ENCODE measurements around the gene RPS24. TPM values are rescaled to one million over a fixed set of nuclear protein-coding genes. Genes with fewer than 3 reads are reported as not detected.
"Not testable (repeated sequence)": the region's sequence is repeated elsewhere in the genome, so short reads cannot be mapped to it uniquely, and the experiment has no call there.

RPS24 gene
- total RNA-seq, 1 donor from 2014 or later = 1,816 TPM

DNA sequence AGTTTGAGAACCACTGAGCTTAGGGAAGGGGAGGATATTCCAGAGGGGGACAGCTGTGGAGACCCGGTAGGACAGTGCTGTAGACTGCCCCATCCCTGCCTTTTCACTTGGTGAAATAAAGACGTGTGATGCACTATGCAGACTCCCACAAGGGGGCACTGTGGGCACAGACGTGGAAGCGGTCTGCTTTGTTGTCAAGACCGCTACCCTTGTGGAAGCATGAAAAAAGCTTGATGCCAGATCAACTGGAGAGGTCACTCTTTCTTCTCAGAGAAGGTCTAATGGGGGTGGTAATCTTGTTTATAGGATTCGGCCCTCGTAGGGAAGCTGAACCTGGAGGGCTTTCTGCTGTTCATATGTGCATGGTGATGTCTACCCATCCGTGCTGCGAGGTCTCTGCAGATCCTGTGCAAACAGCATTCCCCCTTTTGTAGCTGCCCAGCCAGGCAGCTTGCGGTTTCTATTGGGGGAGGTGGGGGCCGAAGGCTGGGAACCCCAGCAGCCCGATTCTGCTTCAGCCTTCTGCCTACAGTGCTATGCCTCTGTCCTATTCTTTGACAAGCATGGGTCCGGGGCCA lies 13.7 kb downstream of the RPS24 start:
- peak; percentile 87 to 88 for DNase-seq (ENCODE audit: low read depth in 2 of 2)

DNA sequence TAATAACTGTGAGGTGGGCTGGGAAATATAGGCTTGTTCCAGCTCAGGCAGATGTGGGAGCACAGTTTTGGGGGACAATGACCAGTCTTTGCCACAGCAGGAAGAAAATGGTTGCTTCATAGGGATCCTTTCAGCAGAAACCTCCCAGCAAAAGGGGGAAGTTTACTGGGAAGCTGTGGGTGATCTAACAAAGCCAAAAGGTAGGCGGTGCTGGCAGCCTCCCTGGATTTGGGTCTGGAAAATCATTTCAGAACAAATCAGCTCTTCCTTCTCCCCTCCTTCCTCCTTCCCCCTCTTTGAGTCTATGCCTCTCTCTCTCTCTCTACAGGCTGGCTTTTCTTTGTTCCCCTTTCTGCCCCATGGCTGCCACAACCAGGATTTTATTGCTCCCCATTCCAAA lies 16.2 kb downstream of the RPS24 start:
- no peak for DNase-seq (ENCODE audit: low read depth in 2 of 2)

DNA sequence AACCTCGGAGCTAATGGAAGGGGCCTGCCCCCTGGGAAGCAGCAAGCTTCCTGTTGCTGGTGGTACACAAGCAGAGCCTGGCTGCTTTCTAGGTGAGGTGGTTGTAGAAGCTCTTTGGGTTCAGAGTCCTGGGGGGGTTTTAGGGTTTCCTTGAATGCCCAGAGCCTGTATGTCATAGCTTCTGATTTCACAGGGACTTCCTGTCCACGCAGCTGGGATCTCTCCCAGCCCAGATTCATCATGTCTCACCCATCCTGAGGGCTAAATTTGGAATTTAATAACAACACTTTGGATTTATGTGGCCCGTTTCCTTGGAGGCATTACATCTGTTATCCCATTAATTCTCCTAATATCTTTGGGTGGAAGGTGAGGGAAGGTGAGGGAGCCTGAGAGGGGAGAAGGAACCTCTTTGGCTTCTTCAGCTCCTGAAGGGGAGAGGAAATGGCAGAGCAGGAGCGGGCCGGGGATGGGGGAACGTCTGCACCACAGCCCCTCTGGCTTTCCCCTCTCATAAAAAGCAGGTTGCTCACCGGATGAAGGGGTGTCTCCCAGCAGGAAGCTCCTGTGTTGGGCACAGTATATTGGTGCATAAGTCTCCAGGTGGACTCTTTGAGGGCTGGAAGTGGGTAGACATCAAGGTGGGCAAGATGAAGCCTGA lies 19.7 kb downstream of the RPS24 start:
- peak in 1 of 2 donors; percentile 69 for DNase-seq (ENCODE audit: low read depth in 2 of 2)

DNA sequence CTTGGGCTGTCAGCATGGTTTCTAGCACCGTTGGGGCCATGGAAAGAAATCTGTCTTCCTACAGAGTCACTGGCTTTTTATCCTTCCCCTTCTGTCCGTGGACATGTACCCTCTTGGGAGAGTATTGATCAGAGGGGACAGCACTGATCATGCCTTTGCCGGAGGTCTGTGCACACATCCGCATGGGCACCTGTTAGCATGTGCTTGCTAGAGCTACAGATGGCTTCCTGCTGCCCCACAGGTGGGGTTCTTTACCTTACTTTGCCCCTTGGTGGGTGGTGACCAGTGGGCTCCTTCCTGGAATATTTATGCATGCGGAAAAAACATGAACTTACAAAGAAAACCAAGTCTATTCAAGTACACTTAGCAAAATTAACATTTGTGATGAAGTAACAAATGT lies 24.9 kb downstream of the RPS24 start:
- DNase-seq (ENCODE audit: low read depth in 2 of 2) = no peak

DNA sequence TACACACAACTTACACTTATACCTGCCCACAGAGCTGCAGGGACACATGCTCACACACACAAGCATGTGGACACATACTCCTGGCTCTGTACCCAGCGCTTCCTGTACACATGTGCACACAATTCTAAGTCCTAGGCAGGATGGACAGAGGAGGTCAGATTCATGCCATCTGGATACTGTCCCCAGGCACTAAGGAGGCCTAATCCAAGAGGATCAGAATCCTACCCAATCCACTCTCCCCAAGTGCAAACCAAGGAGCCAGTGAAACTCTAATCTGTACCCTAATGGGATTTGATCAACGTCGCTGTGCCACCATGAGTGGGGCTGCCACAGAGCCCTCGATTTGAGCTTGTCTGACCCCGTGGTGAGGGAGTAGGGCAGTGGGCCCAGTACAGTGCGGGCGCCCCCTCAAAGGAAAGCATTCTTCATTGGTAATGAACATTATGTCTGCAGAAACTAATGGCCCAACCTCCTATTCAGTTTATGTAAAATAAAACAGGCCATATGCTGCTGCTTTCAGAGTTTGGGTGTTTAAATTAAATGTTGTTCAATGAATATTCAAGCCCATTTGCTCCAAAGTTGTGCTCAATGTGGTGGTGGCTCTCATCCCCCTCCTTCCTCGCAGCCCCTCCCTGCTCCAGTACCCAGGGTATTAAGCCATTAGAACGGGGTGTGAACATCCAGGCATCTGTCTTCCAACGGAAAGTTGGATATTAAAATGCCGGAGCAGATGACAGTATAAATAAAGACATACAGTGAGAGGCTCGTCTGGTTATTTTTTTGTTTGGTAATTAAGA lies 26.4 kb downstream of the RPS24 start:
- no peak for DNase-seq (ENCODE audit: low read depth in 2 of 2)

DNA sequence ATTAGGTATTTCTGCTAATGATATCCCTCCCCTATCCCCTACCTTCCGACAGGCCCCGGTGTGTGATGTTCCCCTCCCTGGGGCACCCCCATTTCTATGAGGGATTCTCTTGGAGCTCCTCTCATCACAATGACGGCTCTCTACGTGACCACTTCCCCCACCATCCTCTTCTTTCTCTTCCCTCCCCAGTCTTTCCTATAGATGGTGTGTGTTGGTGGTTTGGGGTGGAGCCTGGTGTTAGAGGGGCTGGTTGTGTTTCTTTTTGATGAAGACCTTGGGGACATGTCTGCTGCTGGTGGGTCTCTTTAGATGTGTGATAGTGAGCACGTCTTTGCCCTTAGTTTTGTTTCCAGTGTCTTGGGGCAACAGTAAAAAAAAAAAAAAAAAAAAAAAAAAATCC lies 28.6 kb downstream of the RPS24 start:
- no peak for DNase-seq (ENCODE audit: low read depth in 2 of 2)

DNA sequence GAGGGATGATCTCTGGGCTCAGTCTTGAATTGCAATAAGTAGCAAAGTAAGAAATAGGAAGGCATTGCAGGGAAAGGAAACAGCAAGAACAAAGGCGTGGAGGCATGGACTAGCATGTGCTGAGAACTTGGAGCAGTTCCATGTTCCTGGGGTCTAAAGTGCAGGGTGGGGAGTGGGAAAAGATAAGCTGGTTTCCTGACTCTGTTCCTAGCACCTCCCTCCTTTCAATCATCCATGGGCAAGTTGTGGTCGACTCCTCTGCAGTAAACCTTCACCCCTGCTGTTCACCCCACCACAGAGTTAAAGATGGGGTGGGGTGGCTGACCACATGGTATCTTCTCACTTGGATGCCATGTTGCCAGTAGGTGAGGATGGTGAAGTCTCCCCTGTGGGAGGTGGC lies 29.6 kb downstream of the RPS24 start:
- DNase-seq (ENCODE audit: low read depth in 2 of 2) = no peak

DNA sequence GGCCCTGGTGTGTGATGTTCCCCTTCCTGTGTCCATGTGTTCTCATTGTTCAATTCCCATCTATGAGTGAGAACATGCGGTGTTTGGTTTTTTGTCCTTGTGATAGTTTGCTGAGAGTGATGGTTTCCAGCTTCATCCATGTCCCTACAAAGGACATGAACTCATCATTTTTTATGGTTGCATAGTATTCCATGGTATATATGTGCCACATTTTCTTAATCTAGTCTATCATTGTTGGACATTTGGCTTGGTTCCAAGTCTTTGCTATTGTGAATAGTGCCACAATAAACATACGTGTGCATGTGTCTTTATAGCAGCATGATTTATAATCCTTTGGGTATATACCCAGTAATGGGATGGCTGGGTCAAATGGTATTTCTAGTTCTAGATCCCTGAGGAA lies 31.3 kb downstream of the RPS24 start:
- not testable (repeated sequence) for DNase-seq (ENCODE audit: low read depth in 2 of 2)

DNA sequence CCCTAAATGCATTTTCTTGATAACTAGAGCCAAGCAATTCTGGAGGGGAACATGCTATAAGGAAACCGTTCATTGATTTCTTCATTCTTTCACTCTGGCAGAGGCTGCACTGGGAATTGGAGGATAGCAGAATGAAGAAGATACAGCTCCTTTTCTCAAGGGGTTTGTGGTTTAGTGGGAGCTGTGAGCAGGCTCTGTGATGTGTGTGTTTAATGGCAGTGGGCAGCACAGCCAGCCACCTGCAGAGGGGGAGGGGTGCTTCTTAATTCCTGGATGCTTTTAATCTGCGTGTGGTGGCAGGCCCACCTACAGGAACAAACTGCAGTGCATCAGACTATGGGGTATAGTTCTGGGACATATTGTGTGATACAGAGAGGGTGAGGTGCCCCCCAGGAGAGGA lies 31.9 kb downstream of the RPS24 start:
- DNase-seq (ENCODE audit: low read depth in 2 of 2) = no peak

DNA sequence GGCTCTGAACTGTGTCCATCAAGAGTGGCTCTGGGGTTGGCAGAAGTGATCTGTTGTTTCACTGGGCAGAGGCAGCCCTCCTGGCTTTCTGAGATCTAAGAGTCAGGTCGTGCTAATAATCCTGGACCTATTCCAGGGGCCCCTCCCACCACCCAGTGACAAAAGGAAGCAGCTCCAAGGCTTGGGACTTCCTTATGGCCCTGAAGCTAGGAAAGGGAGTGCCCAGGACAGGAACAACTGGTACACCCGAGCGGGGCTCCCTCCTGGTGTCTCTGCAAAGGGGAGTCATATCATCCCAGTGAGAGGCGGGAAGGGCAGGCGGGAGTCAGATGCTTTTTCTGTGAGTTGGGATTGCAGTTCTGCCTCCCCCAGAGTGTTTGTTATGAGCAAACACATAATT lies 32.3 kb downstream of the RPS24 start:
- no peak for DNase-seq (ENCODE audit: low read depth in 2 of 2)

DNA sequence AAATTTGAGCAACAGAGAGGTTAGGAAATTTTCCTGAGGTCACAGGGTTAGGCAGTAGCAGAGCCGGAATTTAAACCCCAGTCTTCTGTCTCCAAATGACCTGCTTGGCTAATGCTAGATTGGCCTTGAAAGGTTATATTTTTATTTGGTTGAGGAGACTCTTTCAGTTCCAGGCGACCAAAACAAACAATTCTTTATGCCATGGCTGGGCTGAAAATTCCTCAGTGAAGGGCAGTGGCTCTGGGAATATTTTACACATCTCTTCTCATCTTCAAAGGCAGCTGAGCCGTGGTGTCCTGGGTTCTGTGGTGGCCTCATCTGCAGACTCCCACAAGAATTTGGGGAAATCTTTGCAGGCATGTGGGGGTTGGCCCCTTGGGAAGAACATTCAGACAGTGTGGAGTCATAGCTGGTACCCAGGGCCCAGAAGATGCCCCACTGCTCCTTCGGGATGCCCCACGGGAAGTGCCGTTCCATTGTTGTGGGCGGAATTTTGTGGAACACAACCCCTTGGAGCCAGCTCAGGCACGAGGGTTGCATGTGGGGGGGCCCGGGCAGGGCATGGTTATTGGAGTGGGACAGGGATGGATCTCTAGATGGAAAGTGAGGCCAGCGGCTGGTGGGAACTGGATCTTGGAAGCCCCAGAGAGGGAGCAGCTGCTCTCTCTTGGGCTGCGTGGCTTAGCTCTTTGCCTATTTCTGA lies 33.2 kb downstream of the RPS24 start:
- DNase-seq (ENCODE audit: low read depth in 2 of 2) = no peak

DNA sequence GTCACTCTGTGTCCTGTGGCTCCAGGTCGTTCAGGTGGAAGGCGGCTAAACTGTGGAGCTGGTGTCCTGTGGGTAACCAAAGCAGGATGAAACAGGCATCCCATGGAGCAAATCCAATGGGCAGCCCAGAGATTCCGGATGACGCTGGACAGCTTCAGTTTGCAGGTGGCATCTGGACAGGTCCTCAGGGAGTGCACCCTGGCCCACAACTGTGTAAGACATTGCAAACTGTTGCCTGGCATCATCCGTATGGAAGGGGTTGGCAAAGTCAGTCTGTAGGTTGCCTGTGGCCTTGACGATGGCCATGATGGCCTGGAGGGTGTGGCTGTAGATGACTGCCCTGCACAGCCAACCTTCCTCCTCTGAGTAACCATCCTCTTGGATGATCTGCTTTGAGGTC lies 35.5 kb downstream of the RPS24 start:
- no peak for DNase-seq (ENCODE audit: low read depth in 2 of 2)

DNA sequence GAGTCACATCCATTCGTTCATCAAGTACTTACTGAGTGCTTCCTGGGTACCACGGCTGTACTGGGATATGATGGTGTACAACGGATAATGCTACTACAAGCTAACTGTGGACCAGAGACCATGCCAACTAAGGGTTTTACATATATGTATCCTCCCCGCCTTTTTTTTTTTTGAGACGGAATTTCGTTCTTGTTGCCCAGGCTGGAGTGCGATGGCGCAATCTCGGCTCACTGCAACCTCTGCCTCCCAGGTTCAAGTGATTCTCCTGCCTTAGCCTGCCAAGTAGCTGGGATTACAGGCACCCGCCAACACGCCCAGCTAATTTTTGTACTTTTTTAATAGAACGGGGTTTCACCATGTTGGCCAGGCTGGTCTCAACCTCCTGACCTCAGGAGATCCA lies 36.4 kb downstream of the RPS24 start:
- DNase-seq (ENCODE audit: low read depth in 2 of 2) = not testable (repeated sequence)

DNA sequence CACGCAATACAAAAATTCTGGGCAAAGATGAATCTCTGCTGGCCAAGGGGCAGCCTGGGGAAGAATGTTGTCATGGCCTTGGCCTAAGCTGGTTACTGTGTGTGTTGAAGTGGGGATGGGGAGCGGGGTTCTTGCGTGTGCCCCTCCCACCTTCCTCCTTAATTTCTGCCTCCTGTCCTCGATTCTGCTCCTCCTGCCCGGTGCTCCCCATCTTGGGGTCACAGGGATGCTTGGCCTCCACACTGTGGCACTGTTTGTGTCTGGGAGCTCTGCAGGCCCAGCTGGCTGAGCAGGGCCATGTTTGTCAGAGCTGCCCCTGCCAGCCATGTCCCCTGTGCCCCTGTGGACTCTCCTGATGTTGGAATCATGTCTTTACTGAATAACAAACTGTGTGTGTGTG lies 37.1 kb downstream of the RPS24 start:
- no peak for DNase-seq (ENCODE audit: low read depth in 2 of 2)

DNA sequence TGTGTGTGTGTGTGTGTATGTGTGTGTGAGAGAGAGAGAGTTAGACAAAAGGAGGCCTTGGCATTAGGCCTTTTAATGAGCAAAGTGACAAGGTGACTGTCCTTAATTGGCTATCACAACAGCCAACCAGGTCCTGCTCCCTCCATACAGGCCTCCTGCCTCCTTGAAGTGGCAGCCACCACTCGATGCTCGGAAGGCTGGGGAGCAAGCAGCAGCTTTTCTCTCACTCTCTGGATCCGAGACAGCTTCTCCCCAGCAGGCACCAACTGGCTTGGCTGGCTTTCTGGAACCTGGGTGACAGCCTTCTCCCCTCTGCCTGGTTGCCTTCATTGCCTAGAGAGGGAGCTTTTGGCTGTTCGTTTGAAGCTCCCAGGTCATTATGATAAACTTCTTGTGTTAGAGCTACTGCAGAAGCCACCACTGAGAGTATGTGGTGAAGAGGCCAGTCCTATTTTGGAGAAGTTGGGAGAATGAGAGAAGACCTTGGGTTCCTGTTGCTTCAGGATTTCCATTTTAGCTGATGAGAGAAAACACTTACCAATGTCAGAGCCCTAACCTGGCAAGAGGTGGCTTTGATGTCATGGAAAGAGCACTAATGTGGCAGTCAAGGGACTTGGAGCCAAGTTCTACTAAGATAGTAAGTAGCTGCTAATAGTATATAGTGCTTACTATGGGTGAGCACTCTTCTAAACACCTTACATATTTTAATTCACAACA lies 37.6 kb downstream of the RPS24 start:
- no peak for DNase-seq (ENCODE audit: low read depth in 2 of 2)

DNA sequence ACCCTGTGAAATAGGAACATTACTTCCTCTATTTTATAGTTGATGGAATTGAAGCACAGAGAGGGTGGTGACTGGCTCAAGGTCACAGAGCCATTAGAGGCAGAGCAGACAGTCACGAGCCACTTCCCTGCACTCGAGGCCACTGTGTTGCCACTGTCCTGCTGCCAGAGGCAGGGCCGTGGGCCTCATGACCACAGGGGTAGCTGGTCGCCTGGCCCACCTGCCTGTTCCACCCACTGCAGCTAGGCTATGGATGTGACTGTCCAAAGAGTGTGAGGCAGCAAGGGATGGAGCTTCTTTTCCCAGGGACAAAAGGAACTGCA lies 38.2 kb downstream of the RPS24 start:
- DNase-seq (ENCODE audit: low read depth in 2 of 2) = no peak

DNA sequence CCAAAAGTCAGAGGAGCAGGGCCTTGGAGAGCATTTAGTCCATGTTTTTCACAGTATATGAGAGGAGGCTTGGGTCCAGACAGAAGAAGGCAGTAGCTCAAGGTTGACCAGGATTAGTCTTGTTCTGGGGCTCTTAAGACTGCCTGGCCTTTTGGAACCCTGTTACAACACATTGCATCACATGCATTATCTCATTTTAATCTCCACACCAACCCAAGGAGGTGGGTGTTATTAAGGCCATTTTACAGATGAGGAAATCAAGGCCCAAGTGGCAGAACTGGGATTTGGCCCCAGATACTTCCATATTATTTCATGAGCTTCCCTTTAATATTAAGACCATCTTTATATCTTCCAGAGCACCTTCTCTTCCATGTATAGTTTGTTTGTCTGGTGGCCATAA lies 38.8 kb downstream of the RPS24 start:
- DNase-seq (ENCODE audit: low read depth in 2 of 2) = no peak

DNA sequence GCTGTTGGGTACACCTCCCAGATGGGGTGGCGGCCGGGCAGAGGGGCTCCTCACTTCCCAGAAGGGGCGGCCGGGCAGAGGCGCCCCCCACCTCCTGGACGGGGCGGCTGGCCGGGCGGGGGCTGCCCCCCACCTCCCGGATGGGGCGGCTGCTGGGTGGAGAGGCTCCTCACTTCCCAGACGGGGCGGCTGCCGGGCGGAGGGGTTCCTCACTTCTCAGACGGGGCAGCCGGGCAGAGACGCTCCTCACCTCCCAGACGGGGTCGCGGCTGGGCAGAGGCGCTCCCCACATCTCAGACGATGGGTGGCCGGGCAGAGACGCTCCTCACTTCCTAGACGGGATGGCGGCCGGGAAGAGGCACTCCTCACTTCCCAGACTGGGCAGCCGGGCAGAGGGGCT lies 42.1 kb downstream of the RPS24 start:
- DNase-seq (ENCODE audit: low read depth in 2 of 2) = not testable (repeated sequence)

DNA sequence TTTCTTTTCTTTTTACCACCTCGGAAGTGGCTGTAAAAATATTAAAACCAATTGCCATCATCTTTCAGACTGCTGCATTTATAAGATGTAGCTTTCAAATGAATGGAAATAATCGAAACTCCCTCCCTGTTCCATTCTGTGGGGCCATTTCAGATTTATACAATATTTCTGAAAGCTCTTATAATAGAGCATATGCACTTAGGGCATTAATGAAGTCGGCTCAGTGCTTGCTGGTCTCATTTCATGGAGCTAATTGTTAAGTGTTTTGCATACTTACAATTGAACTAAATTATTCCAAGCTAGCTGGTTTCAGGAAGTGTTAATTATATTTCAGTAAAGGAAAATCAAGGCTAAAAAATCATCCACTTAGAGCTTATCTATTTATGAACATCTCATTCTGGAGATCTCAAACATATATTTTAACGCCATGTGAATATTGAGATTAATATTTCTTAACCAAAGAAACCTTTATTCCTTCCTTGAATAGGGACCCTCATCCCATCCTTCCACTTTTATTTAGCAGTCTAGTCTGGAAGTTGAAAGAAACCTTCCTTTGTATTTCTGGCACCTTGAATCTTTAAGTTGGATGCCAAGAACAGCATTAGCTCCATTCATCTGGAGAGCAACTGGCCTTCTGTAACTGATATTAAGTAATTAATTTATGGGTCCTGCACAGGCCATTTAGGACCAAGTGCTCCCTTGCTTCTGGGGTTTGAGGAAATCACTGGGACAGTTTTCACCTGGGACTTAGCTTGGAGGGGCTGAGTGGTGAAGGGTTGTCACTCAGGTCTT lies 45.1 kb downstream of the RPS24 start:
- no peak for DNase-seq (ENCODE audit: low read depth in 2 of 2)

DNA sequence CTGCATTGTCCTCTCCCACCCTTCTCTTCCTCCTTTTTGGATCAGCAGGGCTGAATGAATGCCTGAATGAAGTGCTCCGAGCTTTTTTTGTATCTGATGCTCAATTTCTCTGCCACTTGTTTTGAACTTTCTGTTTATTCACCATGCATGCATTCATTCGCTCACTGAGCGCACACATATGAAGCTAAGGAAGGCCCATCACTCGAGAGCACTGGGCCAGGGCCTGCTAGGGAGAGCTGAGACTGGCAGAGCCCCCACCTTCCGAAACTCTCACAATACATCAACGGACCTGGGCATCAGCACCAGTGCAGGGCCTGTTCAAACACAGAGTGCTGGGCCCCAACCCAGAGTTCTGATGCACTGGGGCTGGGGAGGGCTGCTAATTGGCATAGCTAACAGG lies 45.7 kb downstream of the RPS24 start:
- no peak for DNase-seq (ENCODE audit: low read depth in 2 of 2)

DNA sequence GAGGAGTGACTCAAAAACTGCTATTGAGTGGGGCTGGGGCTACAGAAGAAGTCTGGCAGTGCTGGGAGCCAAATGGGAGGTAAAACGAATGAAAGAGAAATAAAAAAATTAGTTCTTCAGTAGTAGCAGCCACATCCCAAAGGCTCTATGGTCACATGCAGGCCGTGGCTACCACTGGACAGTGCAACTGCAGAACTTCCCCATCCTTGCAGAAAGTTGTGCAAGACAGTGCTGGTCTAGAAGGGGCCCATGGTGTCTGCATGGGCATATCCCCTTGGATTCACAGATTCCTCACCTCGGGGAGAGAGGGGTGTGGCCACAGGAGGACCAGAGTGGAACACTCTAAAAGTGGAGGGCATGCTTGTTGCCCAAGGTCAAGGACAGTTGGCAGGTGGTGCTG lies 47.6 kb downstream of the RPS24 start:
- no peak for DNase-seq (ENCODE audit: low read depth in 2 of 2)
